Esophagus (tissue), 2 donors: ENCODE results near the gene ATG16L2. TPM values are rescaled to one million over a fixed set of nuclear protein-coding genes. Genes with fewer than 3 reads are reported as not detected.
"Not testable (repeated sequence)": the region's sequence is repeated elsewhere in the genome, so short reads cannot be mapped to it uniquely, and the experiment has no call there.

Experiments used
- H3K27ac ChIP-seq, 2 donors: one replicate each; pipeline ENCODE4 v1.5.1; 2013; ENCODE audit warnings: low read depth in 2 of 2, mild to moderate bottlenecking in 2 of 2, inconsistent platforms in 1 of 2, low read length in 1 of 2, moderate library complexity in 1 of 2
- H3K27me3 ChIP-seq, 2 donors: one replicate each; pipeline ENCODE4 v1.6.1; 2013; ENCODE audit warnings: low read length in 2 of 2, control low read depth in 1 of 2, mild to moderate bottlenecking in 1 of 2; ENCODE audit not compliant: insufficient read depth in 2 of 2, control insufficient read depth in 1 of 2
- H3K36me3 ChIP-seq, 2 donors: one replicate each; pipeline ENCODE4 v1.6.1; 2013; ENCODE audit warnings: low read length in 1 of 2; ENCODE audit not compliant: control insufficient read depth in 2 of 2, insufficient read depth in 2 of 2
- H3K4me1 ChIP-seq, 2 donors: one replicate each; pipeline ENCODE4 v1.6.1; 2013; ENCODE audit warnings: low read length in 1 of 2; ENCODE audit not compliant: control insufficient read depth in 2 of 2, insufficient read depth in 2 of 2
- H3K4me3 ChIP-seq, 2 donors: one replicate each; pipeline ENCODE4 v1.5.1; 2013; ENCODE audit warnings: low read length in 2 of 2, mild to moderate bottlenecking in 2 of 2, low read depth in 1 of 2, moderate library complexity in 1 of 2
- H3K9me3 ChIP-seq, 2 donors: one replicate each; pipeline ENCODE4 v1.6.1; 2013; ENCODE audit warnings: mild to moderate bottlenecking in 2 of 2, low read depth in 1 of 2, low read length in 1 of 2, moderate library complexity in 1 of 2; ENCODE audit not compliant: control insufficient read depth in 2 of 2, insufficient read depth in 1 of 2
- WGBS, 2 donors: extraction: QIAGEN DNeasy Blood & Tissue Kit; methylation state at CpG; one replicate each; pipeline ENCODE4 v1.1.7; 2013; 5-methylcytosine and 5-hydroxymethylcytosine counted together
- polyA plus RNA-seq, 2 donors: library from polyadenylated mRNA; stranded (reverse); fragments of 200-250 nt; gene quantifications; one replicate each; pipeline ENCODE4 v1.2.3, GENCODE V29; 2013
- donor health status: healthy with polysubstance abuse.
- donor health status: Bipolar disorder and iron deficiency.

The ATG16L2 gene
- polyA plus RNA-seq, 2 donors = 27.4 to 85.3 TPM

DNA sequence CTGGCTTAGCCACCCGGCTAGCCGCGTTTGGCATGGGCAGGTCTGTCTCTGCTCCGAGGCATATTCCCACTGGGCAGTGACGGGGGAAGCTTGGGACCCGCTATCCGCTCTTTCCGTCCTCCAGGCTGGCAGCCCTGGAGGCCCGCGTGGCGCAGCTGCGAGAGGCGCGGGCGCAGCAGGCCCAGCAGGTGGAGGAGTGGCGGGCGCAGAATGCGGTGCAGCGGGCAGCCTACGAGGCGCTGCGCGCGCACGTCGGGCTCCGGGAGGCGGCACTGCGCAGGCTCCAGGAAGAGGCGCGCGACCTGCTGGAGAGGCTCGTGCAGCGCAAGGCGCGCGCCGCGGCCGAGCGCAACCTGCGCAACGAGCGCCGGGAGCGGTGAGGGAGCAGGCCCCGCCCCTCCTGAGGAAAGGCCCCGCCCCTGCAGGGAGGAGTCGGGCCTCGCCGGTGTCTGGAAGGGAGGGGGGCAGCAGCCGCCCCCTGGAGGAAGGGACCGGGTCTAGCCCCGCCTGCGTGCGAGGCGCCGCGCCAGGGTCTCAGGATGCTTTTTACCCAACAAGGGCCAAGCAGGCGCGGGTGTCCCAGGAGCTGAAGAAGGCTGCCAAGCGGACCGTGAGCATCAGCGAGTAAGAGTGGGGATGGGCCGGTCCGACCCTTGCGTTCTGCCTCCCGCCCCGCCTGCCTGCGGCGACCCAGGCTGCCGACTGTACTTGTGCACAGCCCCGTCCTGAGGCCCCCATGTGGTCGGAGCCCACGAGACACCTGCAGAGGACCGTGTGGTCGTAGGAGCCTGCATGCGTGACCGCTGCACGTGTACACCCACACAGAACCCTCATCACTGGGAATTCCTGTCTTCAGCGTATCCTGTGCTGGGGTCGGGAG lies 7.9 kb downstream of the ATG16L2 start:
- Histone ChIP-seq H3K36me3 (peaks cover 7 to 23% of the 10 kb centered on the region in 2 donors), H3K4me1 (peaks cover 0 to 19% of the 10 kb centered on the region in 2 donors), H3K27me3 (no peaks in the 10 kb centered on the region), H3K9me3 (no peaks in the 10 kb centered on the region), H3K27ac (peak overlapping the region; percentile 91 to 98), H3K4me3 (peak overlapping the region; percentile 40 to 54)
- 15 to 26% methylated on average over 75 to 82 of the region's 82 CpGs for WGBS, 2 donors

DNA sequence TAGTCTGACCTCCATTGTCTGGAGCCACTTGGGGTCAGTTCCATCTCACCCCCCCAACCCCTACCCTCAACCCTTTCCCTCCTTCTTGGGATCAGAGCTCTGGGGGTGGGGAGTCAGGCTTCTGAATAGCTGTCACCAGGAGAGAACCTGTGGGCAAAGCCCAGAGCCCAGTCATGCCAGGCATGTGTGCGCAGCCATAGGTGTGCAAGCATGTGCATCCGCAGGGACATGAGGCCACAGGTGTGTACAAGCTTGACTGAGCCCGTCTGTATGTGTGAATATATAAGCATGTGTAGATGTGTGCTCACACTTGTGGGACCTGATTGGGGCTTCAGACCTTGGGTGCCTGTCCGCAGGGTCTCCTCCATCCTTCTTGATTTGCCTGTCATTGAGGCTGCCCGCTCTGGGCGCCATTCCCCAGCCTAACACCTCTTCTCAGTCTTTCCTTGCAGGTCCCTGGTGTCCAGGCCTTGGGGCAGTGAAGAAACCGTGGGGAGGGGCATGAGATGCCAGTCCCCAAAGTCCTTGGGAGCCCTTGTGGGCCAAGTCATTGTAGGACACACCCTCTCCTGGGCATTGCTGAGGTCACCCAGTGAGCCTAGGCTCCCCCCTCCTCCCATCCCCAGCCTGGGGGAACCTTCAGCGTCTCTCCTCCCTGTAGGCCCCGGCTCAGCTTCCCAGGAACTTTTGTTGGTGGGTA lies 9.0 kb downstream of the ATG16L2 start:
- WGBS, 2 donors = 89 to 90% methylated on average over 9 of the region's 9 CpGs
- no peaks in the 10 kb centered on the region for H3K27me3 ChIP-seq
- H3K27ac ChIP-seq = no peak overlapping the region
- peaks cover 0 to 19% of the 10 kb centered on the region in 2 donors for H3K4me1 ChIP-seq
- peaks cover 5 to 19% of the 10 kb centered on the region in 2 donors for H3K36me3 ChIP-seq
- no peak overlapping the region for H3K4me3 ChIP-seq
- no peaks in the 10 kb centered on the region for H3K9me3 ChIP-seq

DNA sequence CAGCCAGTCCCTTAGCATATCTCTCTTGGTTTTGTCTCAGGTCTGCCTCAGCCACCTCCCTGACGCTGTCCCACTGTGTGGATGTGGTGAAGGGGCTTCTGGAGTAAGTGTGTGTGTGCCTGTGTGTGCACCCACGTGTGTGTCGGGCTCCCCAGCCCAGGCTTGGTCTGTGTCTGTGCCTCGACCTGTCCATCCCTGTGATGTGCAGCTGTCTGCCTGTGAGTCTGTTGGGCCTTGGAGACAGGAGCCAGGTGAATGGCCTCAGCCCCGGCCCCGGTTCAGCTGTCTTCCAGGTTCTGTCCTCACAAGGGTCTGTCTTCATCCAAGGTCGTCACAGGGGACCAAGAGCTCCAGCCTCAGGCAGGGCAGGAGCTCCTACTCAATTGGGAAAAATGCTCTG lies 9.8 kb downstream of the ATG16L2 start:
- Histone ChIP-seq H3K27me3 (no peaks in the 10 kb centered on the region), H3K27ac (no peak overlapping the region), H3K9me3 (no peaks in the 10 kb centered on the region), H3K36me3 (peaks cover 8 to 23% of the 10 kb centered on the region in 2 donors), H3K4me1 (peaks cover 0 to 19% of the 10 kb centered on the region in 2 donors), H3K4me3 (no peak overlapping the region)
- WGBS, 2 donors = 78 to 88% methylated on average over 7 of the region's 7 CpGs

DNA sequence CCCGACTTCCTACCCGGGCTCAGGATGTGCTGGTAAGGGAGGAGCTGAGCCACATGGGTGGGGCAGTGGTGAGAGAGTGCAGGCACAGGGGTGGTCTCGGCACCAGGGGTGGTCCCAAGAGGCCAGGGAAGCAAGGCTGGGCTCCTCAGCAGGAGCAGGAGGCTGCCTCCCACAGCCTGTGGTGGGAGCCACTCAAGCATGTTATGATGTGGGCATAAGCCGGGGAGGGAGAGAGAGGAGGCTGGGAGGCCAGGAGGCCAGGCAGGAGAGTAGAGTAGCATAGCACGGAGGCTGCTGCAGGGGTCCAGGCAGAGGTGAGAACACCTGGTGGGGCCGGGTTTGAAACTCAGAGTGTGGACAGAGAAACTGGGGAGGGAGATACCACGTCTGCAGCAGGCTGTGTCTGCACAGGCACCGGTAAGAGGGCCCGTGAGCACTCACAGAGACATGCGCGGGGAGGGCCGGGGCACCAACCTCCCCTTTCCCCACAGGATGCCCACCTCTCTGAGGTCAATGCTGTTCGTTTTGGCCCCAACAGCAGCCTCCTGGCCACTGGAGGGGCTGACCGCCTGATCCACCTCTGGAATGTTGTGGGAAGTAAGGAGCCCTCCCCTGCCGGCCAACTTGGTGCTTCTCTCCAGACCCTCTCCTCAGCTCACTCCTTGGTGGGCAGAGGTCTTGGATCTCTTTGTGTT lies 10.7 kb downstream of the ATG16L2 start:
- whole genome bisulfite sequencing, 2 donors = 79 to 82% methylated on average over 15 of the region's 15 CpGs

DNA sequence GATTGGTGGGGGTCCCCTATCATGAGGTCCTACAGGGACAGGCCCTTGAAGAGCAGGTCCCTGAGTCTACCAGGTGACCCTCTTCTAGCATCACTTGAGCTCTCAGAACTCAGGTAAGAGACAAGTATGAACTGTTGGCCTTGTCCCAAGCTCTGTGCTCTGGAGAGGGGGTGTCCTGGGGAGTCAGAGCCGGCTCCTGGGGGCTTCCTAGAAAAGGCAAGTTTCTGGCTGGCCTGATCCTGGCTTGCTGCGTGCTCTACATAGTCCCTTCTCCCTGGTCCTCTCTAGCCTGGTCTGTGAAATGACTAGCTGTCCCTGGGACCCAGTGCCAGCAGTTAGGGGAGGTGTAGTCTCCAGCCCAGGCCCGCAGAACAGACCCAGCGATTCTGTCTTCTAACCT lies 11.4 kb downstream of the ATG16L2 start:
- H3K4me1 ChIP-seq = peaks cover 0 to 14% of the 10 kb centered on the region in 2 donors
- no peaks in the 10 kb centered on the region for H3K9me3 ChIP-seq
- H3K36me3 ChIP-seq = peaks cover 8 to 32% of the 10 kb centered on the region in 2 donors
- no peak overlapping the region for H3K27ac ChIP-seq
- WGBS, 2 donors = 65 to 75% methylated on average over 4 of the region's 4 CpGs
- no peaks in the 10 kb centered on the region for H3K27me3 ChIP-seq
- H3K4me3 ChIP-seq = no peak overlapping the region

More for the DNA sequence above, 10.7 kb downstream of the ATG16L2 start:
- no peak overlapping the region for H3K27ac ChIP-seq
- H3K36me3 ChIP-seq = peaks cover 8 to 29% of the 10 kb centered on the region in 2 donors
- H3K27me3 ChIP-seq = no peaks in the 10 kb centered on the region
- H3K4me3 ChIP-seq = no peak overlapping the region
- H3K9me3 ChIP-seq = no peaks in the 10 kb centered on the region
- peaks cover 0 to 17% of the 10 kb centered on the region in 2 donors for H3K4me1 ChIP-seq

DNA sequence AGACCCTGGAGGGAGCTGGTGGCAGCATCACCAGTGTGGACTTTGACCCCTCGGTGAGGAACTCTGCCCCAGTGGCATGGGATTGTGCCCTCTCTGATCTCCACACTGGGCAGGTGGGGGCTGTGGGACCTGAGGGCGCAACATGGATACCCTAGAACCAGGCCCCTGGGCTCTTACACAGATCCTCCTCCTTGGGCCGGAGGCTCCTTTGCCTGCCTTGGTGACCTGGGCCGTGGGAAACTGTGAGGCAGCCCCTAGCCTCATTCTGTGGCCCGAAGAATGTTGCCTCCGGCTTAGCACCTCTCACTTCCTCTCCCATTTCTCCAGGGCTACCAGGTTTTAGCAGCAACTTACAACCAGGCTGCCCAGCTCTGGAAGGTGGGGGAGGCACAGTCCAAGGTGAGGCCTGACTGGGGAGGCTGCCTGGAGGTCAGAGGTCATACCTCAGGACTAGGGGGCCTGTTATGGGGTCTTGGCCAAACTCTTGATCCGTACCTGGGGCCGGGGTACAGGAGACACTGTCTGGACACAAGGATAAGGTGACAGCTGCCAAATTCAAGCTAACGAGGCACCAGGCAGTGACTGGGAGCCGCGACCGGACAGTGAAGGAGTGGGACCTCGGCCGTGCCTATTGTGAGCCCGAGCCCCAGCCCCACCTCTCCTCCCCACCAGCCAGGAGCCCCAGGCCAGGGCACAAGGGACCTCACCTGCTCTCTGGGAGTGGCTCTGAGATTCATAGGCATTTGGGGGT lies 12.2 kb downstream of the ATG16L2 start:
- Histone ChIP-seq H3K4me3 (no peak overlapping the region), H3K27me3 (no peaks in the 10 kb centered on the region), H3K4me1 (peaks cover 0 to 7% of the 10 kb centered on the region in 2 donors), H3K27ac (peak overlapping the region in 1 of 2 donors; percentile 7), H3K36me3 (peaks cover 8 to 29% of the 10 kb centered on the region in 2 donors), H3K9me3 (no peaks in the 10 kb centered on the region)
- WGBS, 2 donors = 87 to 88% methylated on average over 15 of the region's 15 CpGs

DNA sequence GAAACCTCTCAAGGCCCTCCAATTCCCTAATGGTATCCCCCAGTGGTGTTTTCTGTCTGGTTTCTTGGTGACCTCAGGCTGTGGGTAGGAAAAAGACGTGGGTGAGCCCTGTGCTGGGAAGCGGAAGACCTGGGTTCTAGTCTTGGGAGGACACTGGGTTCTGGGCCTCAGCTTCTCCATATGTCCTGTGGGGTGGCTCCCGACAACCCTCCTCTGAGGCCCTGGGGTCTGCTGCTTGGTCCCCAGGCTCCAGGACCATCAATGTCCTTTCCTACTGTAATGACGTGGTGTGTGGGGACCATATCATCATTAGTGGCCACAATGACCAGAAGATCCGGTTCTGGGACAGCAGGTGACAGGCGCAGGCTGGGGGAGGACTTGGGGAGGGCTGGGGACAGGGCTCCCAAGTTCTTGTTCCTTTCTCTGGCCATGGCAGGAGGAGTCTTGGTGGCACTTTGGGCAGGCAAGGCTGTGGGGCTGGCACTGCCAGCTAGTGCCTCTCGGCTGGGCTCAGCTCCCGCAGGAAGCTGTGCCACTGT lies 12.8 kb downstream of the ATG16L2 start:
- 89 to 93% methylated on average over 8 of the region's 8 CpGs for WGBS, 2 donors
- Histone ChIP-seq H3K36me3 (peaks cover 8 to 29% of the 10 kb centered on the region in 2 donors), H3K27me3 (no peaks in the 10 kb centered on the region), H3K9me3 (no peaks in the 10 kb centered on the region), H3K4me1 (peaks cover 0 to 9% of the 10 kb centered on the region in 2 donors), H3K4me3 (no peak overlapping the region), H3K27ac (no peak overlapping the region)

DNA sequence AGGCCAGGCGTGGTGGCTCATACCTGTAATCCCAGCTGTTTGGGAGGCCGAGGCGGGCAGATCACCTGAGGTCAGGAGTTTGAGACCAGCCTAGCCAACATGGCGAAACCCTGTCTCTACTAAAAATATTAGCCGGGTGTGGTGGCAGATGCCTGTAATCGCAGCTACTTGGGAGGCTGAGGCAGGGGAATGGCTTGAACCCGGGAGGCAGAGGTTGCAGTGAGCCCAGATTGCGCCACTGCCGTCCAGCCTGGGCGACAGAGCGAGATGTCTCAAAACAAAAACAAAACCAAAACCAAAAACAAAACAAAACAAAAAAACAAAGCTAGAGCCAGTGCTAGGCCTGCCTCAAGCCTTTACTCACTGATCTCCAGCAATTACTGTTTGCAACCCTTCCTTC lies 13.4 kb downstream of the ATG16L2 start:
- peaks cover 8 to 29% of the 10 kb centered on the region in 2 donors for H3K36me3 ChIP-seq
- not testable (repeated sequence) for H3K4me1 ChIP-seq, H3K27me3 ChIP-seq, H3K9me3 ChIP-seq, H3K27ac ChIP-seq, H3K4me3 ChIP-seq
- 78 to 82% methylated on average over 11 of the region's 11 CpGs for WGBS, 2 donors
